Esophagus muscularis mucosa (tissue), 3 donors: ENCODE measurements around the gene GDE1.

Experiments
- POLR2A ChIP-seq: fragments of 450-650 bp; IDR thresholded peaks from one replicate; pipeline ENCODE4 v1.6.1; 2017; ENCODE audit warnings: antibody characterized with exemption, moderate library complexity, mild to moderate bottlenecking, low read depth
- TF ChIP-seq, protein P1 (sequence below), 3 experiments: fragments of 200-600 bp in 2 of 3; fragments of 450-650 bp in 1 of 3; sonication (generic) in 2 of 3; IDR thresholded peaks; one replicate each; pipeline ENCODE4 v1.5.1; 2017 to 2019; ENCODE audit warnings: antibody characterized with exemption in 3 of 3, mild to moderate bottlenecking in 2 of 3, moderate library complexity in 1 of 3

DNA sequence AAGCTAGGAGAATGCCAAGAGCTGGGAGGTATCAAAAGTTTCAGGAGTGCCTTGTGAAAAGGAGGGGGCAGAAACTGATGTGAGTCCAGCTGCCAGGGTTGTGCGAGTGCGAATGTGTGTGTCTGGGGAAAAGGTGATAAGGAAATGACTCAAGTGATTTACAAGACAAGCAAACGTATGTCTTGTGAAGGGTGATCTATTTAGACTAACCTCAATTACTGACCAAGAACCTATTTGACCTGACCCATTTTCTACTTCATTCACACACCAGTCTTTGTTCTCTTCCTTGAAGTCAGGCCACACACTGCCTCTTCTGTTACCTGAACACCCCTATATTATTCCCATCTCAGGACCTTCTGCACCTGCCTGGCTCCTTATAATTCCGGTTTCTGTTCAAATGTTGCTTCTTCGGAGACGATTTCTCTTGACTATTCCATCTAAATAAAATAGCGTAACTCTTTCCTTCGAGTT lies 1.0 kb downstream of the GDE1 start:
- no peak for TF ChIP-seq POLR2A
- TF ChIP-seq, protein P1, sequence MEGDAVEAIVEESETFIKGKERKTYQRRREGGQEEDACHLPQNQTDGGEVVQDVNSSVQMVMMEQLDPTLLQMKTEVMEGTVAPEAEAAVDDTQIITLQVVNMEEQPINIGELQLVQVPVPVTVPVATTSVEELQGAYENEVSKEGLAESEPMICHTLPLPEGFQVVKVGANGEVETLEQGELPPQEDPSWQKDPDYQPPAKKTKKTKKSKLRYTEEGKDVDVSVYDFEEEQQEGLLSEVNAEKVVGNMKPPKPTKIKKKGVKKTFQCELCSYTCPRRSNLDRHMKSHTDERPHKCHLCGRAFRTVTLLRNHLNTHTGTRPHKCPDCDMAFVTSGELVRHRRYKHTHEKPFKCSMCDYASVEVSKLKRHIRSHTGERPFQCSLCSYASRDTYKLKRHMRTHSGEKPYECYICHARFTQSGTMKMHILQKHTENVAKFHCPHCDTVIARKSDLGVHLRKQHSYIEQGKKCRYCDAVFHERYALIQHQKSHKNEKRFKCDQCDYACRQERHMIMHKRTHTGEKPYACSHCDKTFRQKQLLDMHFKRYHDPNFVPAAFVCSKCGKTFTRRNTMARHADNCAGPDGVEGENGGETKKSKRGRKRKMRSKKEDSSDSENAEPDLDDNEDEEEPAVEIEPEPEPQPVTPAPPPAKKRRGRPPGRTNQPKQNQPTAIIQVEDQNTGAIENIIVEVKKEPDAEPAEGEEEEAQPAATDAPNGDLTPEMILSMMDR (IDR thresholded peaks at IDR 0.05), result no peak
